Endometrium (tissue), 2 donors: ENCODE results near the gene MYLK2.
"Not testable (repeated sequence)": the region's sequence is repeated elsewhere in the genome, so short reads cannot be mapped to it uniquely, and the experiment has no call there.

Experiments used
- FAIRE-seq: peaks from 2 replicates; lab custom pipeline; 2012; peaks lifted over from hg19 to GRCh38; lab: Jason Lieb, UNC
- donor health status: control.
- donor health status: control.

The MYLK2 gene

DNA sequence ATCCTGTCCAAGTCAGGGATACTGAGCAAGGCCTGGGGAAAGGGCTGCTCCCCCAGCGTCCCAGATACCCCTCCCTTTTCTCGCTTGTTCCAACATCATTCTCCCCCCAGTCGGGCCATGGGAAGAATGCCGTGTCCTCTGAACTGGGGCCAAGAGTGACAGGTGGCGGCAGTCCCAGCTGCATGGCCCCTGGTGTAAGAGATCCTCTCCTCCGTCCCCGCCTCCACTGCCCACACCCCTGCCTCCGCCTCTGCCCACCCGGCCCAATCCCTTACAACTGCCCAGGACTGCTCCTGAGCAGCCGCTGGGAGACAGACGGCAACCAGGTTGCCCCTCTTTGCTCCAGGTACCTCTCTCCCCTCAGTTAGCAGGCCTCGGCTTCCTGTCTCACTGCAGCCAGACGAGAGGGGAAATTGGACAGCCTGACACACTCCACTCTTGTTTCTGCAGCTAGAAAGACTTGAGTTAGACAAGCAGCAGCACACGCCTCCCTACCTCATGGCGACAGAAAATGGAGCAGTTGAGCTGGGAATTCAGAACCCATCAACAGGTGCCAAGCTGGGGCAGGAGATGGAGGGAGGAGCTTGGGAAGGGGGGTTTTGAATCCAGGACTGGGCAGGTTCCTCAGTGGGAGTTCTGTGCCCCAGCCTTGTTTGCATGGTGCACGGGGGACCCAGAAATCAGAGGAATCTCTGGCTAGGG, at the start of gene MYLK2:
TSS of gene MYLK2 (plus strand) at position 274 of the 702 bp plus-strand sequence. CDS start at position 499, 225 bp downstream.
- FAIRE-seq = no peak

GRCh38 chr20:31769681-31770080, 49.5 kb upstream of the MYLK2 start:
- no peak for FAIRE-seq

GRCh38 chr20:31770243-31770642, 48.9 kb upstream of the MYLK2 start:
- FAIRE-seq = no peak

- FAIRE-seq = no peak
Observed at GRCh38 chr20:31774408-31774807, 44.7 kb upstream of the MYLK2 start.

- no peak for FAIRE-seq
Observed at GRCh38 chr20:31780839-31781238, 38.3 kb upstream of the MYLK2 start.

DNA sequence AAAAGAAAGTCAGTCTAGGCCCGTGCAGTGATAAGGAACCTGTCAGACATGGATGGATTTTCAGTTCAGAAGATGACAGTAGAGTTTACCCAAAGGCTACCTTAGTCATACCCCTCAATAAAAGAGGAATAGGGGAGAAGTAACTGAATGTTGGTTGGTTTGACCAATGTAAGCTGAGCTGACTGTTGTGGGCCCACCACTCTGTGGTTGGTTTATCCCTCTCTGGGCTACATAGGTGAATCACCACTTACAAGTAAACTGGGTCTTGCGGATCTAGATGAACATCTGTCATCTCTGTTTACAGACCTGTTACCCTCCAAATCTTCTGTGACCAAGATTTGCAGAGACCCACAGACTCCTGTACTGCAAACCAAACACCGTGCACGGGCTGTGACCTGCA, 37.2 kb upstream of the MYLK2 start:
- no peak for FAIRE-seq

GRCh38 chr20:31784354-31785044, 34.7 kb upstream of the MYLK2 start:
- FAIRE-seq = no peak

GRCh38 chr20:31785089-31785488, 34.1 kb upstream of the MYLK2 start:
- FAIRE-seq = no peak

DNA sequence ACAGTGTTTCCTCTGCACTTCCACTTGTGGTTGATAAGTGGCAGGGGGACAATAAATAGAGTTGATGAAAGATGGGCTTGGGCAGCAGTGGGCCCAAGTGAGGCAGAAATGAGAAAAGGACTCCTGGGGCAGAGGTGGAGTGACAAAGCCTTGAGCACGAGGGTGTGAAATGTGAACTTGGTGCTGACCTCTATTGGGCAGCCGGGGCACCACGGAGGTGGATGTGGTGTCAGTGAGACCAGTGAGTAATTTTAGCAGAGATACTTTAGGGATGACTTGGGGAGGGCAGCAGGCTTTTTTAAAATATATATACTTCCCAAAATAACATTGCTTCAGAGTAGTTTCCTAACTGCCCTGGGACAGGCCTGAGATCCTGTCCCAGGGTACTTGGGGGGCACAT, 30.6 kb upstream of the MYLK2 start:
- FAIRE-seq = no peak

- no peak for FAIRE-seq
Observed at GRCh38 chr20:31790401-31790800, 28.8 kb upstream of the MYLK2 start.

DNA sequence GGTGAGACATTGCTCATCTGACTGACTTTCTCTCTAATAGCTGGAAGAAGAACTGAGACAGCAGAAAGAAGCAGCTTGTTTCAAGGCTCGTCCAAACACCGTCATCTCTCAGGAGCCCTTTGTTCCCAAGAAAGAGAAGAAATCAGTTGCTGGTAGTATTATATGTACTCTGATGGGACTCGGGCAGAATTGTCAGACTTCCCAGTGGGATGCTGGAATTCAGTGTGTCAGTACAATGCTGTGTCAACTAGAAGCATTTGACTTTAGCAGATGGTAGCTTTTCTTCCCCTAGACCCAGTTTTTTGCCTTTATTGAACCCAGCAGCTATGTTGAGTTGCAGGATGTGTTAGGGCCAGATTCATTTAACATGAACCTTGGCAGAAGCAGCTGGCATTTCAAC, 21.8 kb upstream of the MYLK2 start:
- FAIRE-seq = no peak

DNA sequence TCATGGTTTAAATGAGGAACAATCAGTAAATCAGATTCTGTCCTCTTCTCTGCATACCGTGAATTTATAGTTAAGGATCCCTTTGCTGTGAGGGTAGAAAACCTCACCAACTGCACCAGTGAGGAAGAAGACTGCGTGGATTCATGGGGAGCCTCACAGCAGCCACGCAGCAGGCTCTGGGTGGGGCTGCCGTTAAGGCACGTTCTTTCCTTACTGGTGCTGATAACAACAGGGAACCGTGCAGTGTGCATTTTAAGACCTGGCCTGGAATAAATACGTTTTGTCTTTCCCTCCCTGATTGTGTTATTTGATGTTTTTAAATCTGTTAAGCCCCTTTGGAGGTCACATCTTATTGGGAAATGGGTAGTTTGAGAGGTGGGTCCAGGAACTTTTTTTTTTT, 17.6 kb upstream of the MYLK2 start:
- FAIRE-seq = no peak

DNA sequence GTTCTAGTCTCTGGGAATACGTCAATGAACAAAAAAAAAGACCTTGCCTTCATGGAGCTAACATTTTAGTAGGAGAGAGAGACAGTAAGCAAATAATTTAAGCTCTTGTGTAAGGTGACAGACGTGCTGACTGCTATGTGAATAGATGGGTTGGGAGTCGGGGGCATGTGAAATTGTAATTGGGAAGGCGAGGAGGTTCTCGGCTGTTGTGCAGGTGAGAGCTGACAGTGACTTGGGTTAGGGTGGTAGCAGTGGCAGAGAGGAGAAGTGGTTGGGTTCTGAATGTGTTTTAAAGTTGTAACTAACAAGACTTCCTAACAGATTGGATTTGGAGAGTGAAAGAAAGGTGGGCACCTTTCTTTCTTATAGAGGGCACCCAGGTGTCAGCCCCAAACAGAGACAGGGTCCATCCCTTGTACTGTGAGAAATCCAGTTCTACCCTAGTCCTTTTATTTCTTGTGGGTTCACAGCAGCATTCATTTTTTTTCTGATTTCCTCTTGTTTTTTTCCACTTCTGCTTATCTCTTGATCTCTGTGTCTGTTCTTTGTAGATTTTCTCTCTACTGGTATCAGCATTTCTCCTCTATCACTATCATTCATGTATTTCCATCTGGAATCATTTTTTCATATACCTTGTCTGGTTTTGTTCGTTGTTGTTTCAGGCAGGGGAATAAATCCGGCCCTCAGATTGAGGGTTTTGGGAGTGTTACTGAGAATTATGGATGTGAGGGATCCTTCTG, 15.4 kb upstream of the MYLK2 start:
- no peak for FAIRE-seq

- FAIRE-seq = no peak
Observed at GRCh38 chr20:31806564-31807355, 12.4 kb upstream of the MYLK2 start.

DNA sequence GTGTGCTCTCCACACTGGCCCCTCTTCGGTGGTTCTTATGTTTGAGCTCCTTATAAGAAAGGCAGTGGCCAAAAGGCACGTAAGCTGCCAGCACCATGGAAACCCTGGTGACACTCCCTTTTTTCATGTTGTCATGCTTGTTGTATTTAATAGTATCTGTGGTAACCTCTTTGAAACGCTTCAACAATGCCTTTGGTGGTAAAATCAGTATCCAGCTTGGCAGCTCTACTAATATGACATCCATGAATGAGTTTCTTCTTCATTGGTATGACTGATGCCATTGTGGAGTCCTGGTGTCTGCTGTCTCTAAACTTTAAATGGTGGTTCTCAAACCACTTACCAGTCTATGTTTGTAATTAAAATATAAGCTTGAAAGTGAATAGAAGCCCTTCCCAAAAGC, 10.7 kb upstream of the MYLK2 start:
- FAIRE-seq = no peak

- no peak for FAIRE-seq
Observed at GRCh38 chr20:31809661-31810060, 9.5 kb upstream of the MYLK2 start.

GRCh38 chr20:31811198-31811597, 8.0 kb upstream of the MYLK2 start:
- FAIRE-seq = no peak

DNA sequence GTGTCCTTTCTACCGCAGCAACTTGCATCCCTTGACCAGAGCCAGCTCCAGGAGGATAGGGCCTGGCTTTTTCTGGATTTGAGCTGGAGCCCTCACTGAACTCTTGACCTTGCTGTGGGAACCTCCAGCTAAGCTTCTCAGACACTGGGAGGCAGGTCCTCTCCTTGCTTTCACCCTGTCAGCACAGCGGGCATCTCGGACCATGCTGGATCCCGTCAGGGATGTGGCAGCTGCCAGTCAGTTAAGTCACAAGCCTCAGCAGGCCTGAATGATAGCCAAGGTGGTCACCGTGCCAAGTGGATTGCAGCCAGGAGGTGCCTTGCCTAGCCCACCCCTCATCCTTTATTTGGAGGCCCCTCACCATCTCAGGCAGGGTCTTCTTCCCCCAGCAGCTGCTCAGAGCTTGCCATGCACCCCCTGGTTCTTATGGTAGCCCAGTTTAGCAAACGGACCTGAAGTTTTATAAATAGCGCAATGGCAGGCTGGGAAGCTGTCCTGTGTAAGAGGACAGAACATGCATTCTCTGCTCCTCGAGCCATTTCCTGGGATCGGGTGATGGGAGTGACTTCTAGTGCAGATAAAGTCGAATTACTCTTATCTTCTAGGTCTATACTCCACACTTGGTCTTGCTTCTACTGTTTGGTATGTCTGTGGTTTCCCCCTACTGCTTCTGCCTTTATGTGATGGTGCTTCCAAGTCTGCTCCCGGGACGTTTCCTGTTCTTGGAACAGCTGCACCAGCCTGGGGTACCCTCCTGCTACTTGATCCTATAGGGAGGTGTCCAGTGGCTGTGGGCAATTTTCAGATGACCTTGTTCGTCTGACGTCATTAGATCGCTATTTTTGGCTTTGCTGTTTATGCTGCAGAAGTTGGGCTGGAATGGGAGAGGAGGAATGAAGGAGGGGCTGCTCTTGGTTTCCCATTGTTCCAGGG, 7.1 kb upstream of the MYLK2 start:
- no peak for FAIRE-seq

DNA sequence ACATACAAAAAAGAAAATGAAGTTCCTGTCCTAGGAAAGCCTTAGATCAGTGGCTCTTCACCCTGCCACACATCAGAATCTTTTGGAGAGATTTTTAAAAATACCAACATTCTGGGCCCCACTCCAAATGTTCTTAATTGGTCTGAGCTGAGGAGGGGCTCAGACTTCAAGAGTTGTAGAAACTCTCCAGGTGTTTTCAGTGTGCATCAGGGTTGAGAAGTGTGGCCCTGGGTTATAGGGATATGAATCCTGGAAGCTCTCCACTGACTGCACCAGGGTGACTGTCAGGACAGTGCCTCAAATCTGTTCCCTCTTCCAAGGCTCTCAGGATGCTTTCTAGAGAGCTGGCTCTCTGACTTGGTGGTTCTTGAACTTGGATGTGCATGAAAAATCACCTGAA, 5.5 kb upstream of the MYLK2 start:
- FAIRE-seq = no peak

DNA sequence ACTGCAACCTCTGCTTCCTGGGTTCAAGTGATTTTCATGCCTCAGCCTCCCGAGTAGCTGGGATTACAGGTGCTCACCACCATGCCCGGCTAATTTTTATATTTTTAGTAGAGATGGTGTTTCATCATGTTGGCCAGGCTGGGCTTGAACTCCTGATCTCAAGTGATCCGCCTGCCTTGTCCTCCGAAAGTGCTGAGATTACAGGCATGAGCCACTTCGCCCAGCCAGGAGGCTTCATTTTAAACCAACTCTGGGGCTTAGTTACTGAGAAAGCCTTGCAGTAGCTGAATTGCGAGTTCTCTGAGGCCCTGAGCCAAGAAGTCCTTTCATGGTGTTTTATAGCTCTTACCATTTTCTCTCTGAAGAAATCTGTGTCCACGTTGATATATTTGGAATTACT, 5.0 kb upstream of the MYLK2 start:
- FAIRE-seq = not testable (repeated sequence)
